ENCODE results near the gene YOD1.

Gene YOD1

DNA sequence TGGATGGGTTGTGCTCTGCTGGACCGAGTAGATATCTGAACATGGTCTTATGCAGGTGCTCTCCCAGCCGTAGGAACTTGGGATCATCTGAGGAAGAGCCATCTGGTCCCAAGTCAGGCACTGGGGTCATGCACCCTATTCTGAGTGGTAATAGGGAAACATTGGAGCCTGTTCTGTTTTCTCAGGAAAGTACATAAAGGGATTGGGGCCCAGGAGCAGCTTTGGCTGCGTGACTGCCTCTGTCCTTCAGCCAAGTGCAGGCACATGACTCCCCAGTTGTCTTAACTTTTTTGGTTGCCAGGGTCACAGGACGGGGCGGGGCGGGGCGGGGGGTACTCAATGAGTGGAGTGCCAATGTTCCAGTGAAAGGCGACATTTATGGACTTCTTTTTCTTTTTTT is 13.6 kb upstream of the YOD1 start:
- Histone ChIP-seq H3K36me3 (no peaks in the 10 kb centered on the region), H3K27me3 (ENCODE audit: insufficient read depth, low read depth, severe bottlenecking) (peaks cover 94% of the 10 kb centered on the region), H3K9me3 (ENCODE audit: severe bottlenecking) (peaks cover 5% of the 10 kb centered on the region), H3K27ac (no peak overlapping the region), H3K4me3 (ENCODE audit: low read depth, low read length) (no peak overlapping the region)
- no peak for DNase-seq
- TF ChIP-seq, protein P1, sequence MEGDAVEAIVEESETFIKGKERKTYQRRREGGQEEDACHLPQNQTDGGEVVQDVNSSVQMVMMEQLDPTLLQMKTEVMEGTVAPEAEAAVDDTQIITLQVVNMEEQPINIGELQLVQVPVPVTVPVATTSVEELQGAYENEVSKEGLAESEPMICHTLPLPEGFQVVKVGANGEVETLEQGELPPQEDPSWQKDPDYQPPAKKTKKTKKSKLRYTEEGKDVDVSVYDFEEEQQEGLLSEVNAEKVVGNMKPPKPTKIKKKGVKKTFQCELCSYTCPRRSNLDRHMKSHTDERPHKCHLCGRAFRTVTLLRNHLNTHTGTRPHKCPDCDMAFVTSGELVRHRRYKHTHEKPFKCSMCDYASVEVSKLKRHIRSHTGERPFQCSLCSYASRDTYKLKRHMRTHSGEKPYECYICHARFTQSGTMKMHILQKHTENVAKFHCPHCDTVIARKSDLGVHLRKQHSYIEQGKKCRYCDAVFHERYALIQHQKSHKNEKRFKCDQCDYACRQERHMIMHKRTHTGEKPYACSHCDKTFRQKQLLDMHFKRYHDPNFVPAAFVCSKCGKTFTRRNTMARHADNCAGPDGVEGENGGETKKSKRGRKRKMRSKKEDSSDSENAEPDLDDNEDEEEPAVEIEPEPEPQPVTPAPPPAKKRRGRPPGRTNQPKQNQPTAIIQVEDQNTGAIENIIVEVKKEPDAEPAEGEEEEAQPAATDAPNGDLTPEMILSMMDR (IDR thresholded peaks at IDR 0.05; ENCODE audit: low read depth, low read length), result no peak

DNA sequence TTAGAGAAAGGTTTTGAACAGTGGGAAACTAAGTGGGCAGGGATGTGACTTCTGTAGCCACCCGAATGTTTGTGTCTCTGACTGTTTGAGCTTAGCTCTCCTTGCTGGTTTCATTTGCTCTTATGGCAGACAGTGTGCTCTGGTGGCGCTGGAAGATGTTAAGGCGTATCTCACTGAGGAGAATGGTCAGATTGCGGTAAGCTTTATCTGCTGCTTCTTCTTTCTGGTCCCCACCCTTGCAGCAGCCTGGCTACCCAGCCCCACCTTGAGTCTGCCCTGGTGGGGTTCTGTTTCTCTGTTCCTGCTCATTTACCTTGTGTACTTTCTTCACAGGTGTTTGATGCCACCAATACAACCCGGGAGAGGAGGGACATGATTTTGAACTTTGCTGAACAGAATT is 12.0 kb upstream of the YOD1 start:
- Histone ChIP-seq H3K4me3 (ENCODE audit: low read depth, low read length) (no peak overlapping the region), H3K9me3 (ENCODE audit: severe bottlenecking) (peaks cover 5% of the 10 kb centered on the region), H3K27me3 (ENCODE audit: insufficient read depth, low read depth, severe bottlenecking) (peaks cover 94% of the 10 kb centered on the region), H3K36me3 (no peaks in the 10 kb centered on the region), H3K27ac (no peak overlapping the region)
- TF ChIP-seq, protein P1 (IDR thresholded peaks at IDR 0.05; ENCODE audit: low read depth, low read length), result no peak
- no peak for DNase-seq

DNA sequence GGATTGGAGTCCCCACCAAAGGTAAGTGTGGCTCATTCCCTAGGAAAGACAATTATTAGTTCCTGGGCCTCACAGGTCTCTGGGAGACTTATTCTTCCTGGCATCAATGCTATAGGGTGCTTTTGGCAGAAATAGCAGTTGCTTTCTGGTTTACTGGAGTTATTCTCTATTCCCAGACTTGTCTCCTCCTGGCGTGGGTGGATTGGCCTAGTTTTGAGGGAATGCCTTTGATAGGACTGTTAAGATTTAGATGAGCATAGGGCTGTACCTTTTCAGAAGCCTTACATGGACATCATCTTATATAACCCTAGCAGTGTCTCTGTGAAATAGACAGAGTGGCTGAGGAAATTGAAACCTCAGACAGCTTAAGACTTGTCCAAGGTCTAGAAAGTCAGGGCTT is 11.1 kb upstream of the YOD1 start:
- Histone ChIP-seq H3K27me3 (ENCODE audit: insufficient read depth, low read depth, severe bottlenecking) (peaks cover 91% of the 10 kb centered on the region), H3K4me3 (ENCODE audit: low read depth, low read length) (no peak overlapping the region), H3K9me3 (ENCODE audit: severe bottlenecking) (peaks cover 5% of the 10 kb centered on the region), H3K27ac (no peak overlapping the region), H3K36me3 (no peaks in the 10 kb centered on the region)
- no peak for DNase-seq
- TF ChIP-seq, protein P1 (IDR thresholded peaks at IDR 0.05; ENCODE audit: low read depth, low read length), result no peak

DNA sequence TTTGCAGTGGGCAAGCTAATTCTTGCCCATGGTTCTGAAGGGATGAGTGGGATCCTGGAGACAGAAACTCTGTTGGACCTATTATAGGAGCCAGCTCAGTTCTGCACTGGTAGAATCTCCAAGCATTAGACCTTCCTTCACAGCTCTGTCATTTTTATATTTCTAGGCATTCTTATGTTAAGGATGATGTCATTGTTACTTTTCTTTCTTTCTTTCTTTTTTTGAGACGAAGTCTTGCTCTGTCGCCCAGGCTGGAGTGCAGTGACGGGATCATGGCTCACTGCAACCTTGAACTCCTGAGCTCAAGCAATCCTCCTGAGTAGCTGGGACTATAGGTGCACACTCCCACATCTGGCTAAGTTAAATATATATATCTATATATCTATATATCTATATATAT is 9.6 kb upstream of the YOD1 start:
- no peak overlapping the region for H3K4me3 ChIP-seq (ENCODE audit: low read depth, low read length)
- no peak for DNase-seq
- no peaks in the 10 kb centered on the region for H3K36me3 ChIP-seq
- H3K27ac ChIP-seq, result no peak overlapping the region
- peaks cover 5% of the 10 kb centered on the region for H3K9me3 ChIP-seq (ENCODE audit: severe bottlenecking)
- peaks cover 91% of the 10 kb centered on the region for H3K27me3 ChIP-seq (ENCODE audit: insufficient read depth, low read depth, severe bottlenecking)
- TF ChIP-seq, protein P1 (IDR thresholded peaks at IDR 0.05; ENCODE audit: low read depth, low read length), result no peak

DNA sequence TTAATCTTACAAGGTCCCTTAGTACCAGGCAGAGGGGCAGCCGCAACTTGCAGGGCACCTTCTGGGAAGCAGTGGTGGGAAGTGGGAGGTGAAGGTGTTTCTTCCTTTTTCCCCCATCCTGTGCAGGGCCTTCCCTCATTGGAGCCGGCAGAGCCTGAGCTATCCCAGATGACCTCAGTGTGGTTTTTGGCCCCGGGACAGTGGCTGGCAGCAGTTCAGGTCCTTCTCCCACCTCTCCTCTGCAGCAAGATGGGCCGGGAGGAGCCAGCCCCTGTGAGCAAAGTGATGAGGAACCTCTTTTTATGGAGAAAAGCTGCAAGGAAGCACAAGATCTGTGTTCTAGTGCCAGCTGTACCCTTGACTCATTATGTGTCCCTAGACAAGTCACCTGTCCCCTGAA is 8.9 kb upstream of the YOD1 start:
- no peaks in the 10 kb centered on the region for H3K36me3 ChIP-seq
- TF ChIP-seq, protein P1 (IDR thresholded peaks at IDR 0.05; ENCODE audit: low read depth, low read length), result no peak
- peaks cover 91% of the 10 kb centered on the region for H3K27me3 ChIP-seq (ENCODE audit: insufficient read depth, low read depth, severe bottlenecking)
- no peak for DNase-seq
- H3K4me3 ChIP-seq (ENCODE audit: low read depth, low read length), result no peak overlapping the region
- H3K27ac ChIP-seq, result no peak overlapping the region
- peaks cover 5% of the 10 kb centered on the region for H3K9me3 ChIP-seq (ENCODE audit: severe bottlenecking)

All from WERI-Rb-1 (cell line).